Ascending aorta (tissue), 2 donors: ENCODE data around the gene THEM5. TPM values are rescaled to one million over a fixed set of nuclear protein-coding genes. Genes with fewer than 3 reads are reported as not detected.
"Not testable (repeated sequence)": the region's sequence is repeated elsewhere in the genome, so short reads cannot be mapped to it uniquely, and the experiment has no call there.

Source experiments
- DNase-seq, 2 donors: peaks; one replicate each; pipeline ENCODE4 v3.0.0-alpha.2; 2019; ENCODE audit warnings: low spot score in 2 of 2
- H3K27ac ChIP-seq, 2 donors: fragments of 200-600 bp; sonication (generic); one replicate each; pipeline ENCODE4 v1.5.1; 2016 to 2017; ENCODE audit warnings: mild to moderate bottlenecking in 1 of 2
- H3K27me3 ChIP-seq: fragments of 200-600 bp; sonication (generic); one replicate; pipeline ENCODE4 v1.5.1; 2017
- H3K36me3 ChIP-seq, 2 donors: fragments of 200-600 bp; sonication (generic); one replicate each; pipeline ENCODE4 v1.5.1; 2016
- H3K4me1 ChIP-seq, 2 donors: fragments of 200-600 bp; sonication (generic); one replicate each; pipeline ENCODE4 v1.5.1; 2016 to 2017; ENCODE audit warnings: mild to moderate bottlenecking in 1 of 2
- H3K4me3 ChIP-seq, 2 donors: fragments of 200-600 bp; sonication (generic); one replicate each; pipeline ENCODE4 v1.5.1; 2016 to 2017; ENCODE audit warnings: mild to moderate bottlenecking in 1 of 2
- H3K9me3 ChIP-seq, 2 donors: fragments of 200-600 bp; sonication (generic); one replicate each; pipeline ENCODE4 v1.5.1; 2016
- intact Hi-C: fragments of 100-400 bp; cut with DNase I; formaldehyde crosslinking; loops from one replicate; pipeline ENCODE4 v1.15.1; 2023
- total RNA-seq: library from RNA; depleted of rRNA; stranded (reverse); fragments of >200 nt; gene quantifications from one replicate; pipeline ENCODE4 v1.1.0, GENCODE V29; 2016
- TF ChIP-seq, protein P1 (sequence below), 3 experiments: fragments of 200-600 bp in 2 of 3; fragments of 450-650 bp in 1 of 3; sonication (generic) in 2 of 3; IDR thresholded peaks; one replicate each; pipeline ENCODE4 v1.5.1; 2016 to 2019; ENCODE audit warnings: antibody characterized with exemption in 3 of 3, mild to moderate bottlenecking in 1 of 3, moderate library complexity in 1 of 3

The THEM5 gene
- total RNA-seq, 1 donor from 2014 or later: not detected

GRCh38 chr1:151882466-151882865 lies 29.0 kb upstream of the THEM5 start:
- peaks cover 5 to 10% of the 10 kb centered on the region in 2 donors for H3K36me3 ChIP-seq
- intact Hi-C loops: no loop called here
- H3K27me3 ChIP-seq: no peaks in the 10 kb centered on the region
- H3K4me1 ChIP-seq: no peaks in the 10 kb centered on the region
- DNase-seq: no peak
- no peaks in the 10 kb centered on the region for H3K9me3 ChIP-seq
- no peak overlapping the region for H3K27ac ChIP-seq
- TF ChIP-seq, protein P1, sequence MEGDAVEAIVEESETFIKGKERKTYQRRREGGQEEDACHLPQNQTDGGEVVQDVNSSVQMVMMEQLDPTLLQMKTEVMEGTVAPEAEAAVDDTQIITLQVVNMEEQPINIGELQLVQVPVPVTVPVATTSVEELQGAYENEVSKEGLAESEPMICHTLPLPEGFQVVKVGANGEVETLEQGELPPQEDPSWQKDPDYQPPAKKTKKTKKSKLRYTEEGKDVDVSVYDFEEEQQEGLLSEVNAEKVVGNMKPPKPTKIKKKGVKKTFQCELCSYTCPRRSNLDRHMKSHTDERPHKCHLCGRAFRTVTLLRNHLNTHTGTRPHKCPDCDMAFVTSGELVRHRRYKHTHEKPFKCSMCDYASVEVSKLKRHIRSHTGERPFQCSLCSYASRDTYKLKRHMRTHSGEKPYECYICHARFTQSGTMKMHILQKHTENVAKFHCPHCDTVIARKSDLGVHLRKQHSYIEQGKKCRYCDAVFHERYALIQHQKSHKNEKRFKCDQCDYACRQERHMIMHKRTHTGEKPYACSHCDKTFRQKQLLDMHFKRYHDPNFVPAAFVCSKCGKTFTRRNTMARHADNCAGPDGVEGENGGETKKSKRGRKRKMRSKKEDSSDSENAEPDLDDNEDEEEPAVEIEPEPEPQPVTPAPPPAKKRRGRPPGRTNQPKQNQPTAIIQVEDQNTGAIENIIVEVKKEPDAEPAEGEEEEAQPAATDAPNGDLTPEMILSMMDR (IDR thresholded peaks at IDR 0.05): no peak
- no peak overlapping the region for H3K4me3 ChIP-seq

DNA sequence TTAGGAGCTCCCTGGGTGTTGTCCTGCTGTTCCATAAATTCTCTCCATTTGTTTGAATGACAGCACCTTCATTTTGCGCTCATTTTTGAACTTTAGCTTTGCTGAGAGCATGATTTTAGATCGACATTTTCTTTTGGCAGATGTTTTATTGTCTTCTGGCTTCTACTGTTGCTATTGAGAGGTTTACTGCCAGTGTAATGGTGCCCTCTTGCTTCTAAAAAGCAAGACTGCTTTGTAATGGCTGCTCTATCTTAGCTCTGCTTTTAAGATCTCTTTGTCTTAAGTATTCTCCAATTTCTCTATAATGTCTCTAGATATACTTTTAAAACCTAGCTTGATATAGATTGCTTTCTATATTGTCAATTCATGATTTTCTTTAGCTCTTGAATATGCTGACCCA lies 28.0 kb upstream of the THEM5 start:
- TF ChIP-seq, protein P1 (IDR thresholded peaks at IDR 0.05): no peak
- Histone ChIP-seq H3K9me3 (no peaks in the 10 kb centered on the region), H3K36me3 (peaks cover 5 to 11% of the 10 kb centered on the region in 2 donors), H3K4me3 (no peak overlapping the region), H3K4me1 (no peaks in the 10 kb centered on the region), H3K27me3 (no peaks in the 10 kb centered on the region), H3K27ac (no peak overlapping the region)
- intact Hi-C loops: no loop called here
- DNase-seq: no peak

DNA sequence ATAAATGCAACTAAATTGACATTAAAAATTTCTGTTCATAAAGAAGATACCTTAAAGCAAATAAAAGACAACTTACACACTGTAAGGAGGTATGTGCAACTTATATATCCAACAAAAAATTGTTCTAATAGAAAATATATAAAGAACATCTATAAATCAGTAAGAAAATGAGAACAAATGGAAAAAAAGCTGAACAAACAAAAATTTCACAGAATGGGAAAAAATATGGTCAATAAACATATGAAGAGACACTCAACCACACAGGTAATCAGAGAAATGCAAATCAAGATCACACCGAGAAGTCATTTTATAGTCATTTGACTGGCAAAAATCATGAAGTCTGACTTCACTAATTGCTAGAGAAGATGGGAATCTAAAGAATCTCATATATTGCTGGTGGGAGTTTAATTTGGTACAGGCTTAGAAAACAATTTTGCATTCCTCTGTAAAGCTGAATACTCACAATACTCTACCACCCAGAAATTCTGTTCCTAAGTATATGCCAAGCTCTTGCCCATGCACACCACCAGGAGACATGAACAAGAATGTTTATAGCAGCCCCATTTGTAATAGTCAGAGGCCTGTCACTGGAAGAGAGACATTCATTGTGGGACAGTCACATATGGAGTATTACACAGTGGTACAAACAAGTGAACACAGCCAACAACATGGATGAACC lies 22.0 kb upstream of the THEM5 start:
- Histone ChIP-seq H3K36me3 (peaks cover 4 to 18% of the 10 kb centered on the region in 2 donors), H3K4me3 (no peak overlapping the region), H3K27ac (no peak overlapping the region), H3K27me3 (no peaks in the 10 kb centered on the region), H3K4me1 (no peaks in the 10 kb centered on the region), H3K9me3 (no peaks in the 10 kb centered on the region)
- TF ChIP-seq, protein P1 (IDR thresholded peaks at IDR 0.05): no peak
- intact Hi-C loops: no loop called here
- no peak for DNase-seq

- H3K4me3 ChIP-seq, H3K27ac ChIP-seq, H3K9me3 ChIP-seq, H3K27me3 ChIP-seq, intact Hi-C loops, H3K4me1 ChIP-seq, DNase-seq: not testable (repeated sequence)
- H3K36me3 ChIP-seq: peaks cover 4 to 18% of the 10 kb centered on the region in 2 donors
Observed at GRCh38 chr1:151872776-151873175, 19.3 kb upstream of the THEM5 start.

GRCh38 chr1:151871284-151872030 lies 17.9 kb upstream of the THEM5 start:
- TF ChIP-seq, protein P1 (IDR thresholded peaks at IDR 0.05): no peak
- peaks cover 4 to 12% of the 10 kb centered on the region in 2 donors for H3K36me3 ChIP-seq
- intact Hi-C loops: no loop called here
- no peaks in the 10 kb centered on the region for H3K4me1 ChIP-seq
- no peak overlapping the region for H3K4me3 ChIP-seq
- no peaks in the 10 kb centered on the region for H3K27me3 ChIP-seq
- H3K9me3 ChIP-seq: no peaks in the 10 kb centered on the region
- no peak overlapping the region for H3K27ac ChIP-seq
- no peak for DNase-seq

GRCh38 chr1:151868486-151868885 lies 15.0 kb upstream of the THEM5 start:
- TF ChIP-seq, protein P1 (IDR thresholded peaks at IDR 0.05): no peak

More at GRCh38 chr1:151868486-151868885, 15.0 kb upstream of the THEM5 start:
- Histone ChIP-seq H3K4me3 (no peak overlapping the region), H3K27me3 (no peaks in the 10 kb centered on the region), H3K4me1 (no peaks in the 10 kb centered on the region), H3K27ac (no peak overlapping the region), H3K36me3 (peaks cover 0 to 2% of the 10 kb centered on the region in 2 donors), H3K9me3 (no peaks in the 10 kb centered on the region)
- DNase-seq: no peak
- intact Hi-C loops: no loop called here
